Measurements from ENCODE around the gene CLPSL2. TPM values are rescaled to one million over a fixed set of nuclear protein-coding genes. Genes with fewer than 3 reads are reported as not detected.
A peak's percentile ranks its signal among the peaks of the same experiment; 100 is the strongest.

Gene CLPSL2
- total RNA-seq, 1 donor from 2014 or later, result not detected

- H3K9me3 ChIP-seq, result no peaks in the 10 kb centered on the region
- no peaks in the 10 kb centered on the region for H3K4me1 ChIP-seq
- H3K27ac ChIP-seq, result no peak overlapping the region
- H3K27me3 ChIP-seq (ENCODE audit: low read depth), result no peaks in the 10 kb centered on the region
- ATAC-seq (no peak), DNase-seq (no peak)
- TF ChIP-seq CTCF (IDR thresholded peaks at IDR 0.05), result no peak
- intact Hi-C loops (cut with DNase I), result no loop called here
- H3K36me3 ChIP-seq, result no peaks in the 10 kb centered on the region
- H3K4me3 ChIP-seq, result no peak overlapping the region
Observed at GRCh38 chr6:35798706-35799105, 22.3 kb downstream of the CLPSL2 start.

- intact Hi-C loops (cut with DNase I), result no loop called here
- TF ChIP-seq CTCF (IDR thresholded peaks at IDR 0.05), result no peak
- no peaks in the 10 kb centered on the region for H3K36me3 ChIP-seq
- H3K27me3 ChIP-seq (ENCODE audit: low read depth), result peaks cover 17% of the 10 kb centered on the region
- no peak overlapping the region for H3K27ac ChIP-seq
- ATAC-seq (no peak), DNase-seq (no peak)
- H3K4me1 ChIP-seq, result no peaks in the 10 kb centered on the region
- no peaks in the 10 kb centered on the region for H3K9me3 ChIP-seq
- H3K4me3 ChIP-seq, result no peak overlapping the region
Observed at GRCh38 chr6:35801148-35801547, 24.8 kb downstream of the CLPSL2 start.

GRCh38 chr6:35804996-35805736 lies 28.8 kb downstream of the CLPSL2 start, which contains the start of gene LHFPL5:
TSS of gene LHFPL5 (plus strand) at chr6:35805352. CDS start at chr6:35805671, 319 bp downstream.
- no peaks in the 10 kb centered on the region for H3K36me3 ChIP-seq
- no peak within 1 kb of the TSS for H3K4me3 ChIP-seq
- H3K27me3 ChIP-seq (ENCODE audit: low read depth), result peaks cover 36% of the 10 kb centered on the region
- DNase-seq (peak; percentile 55), ATAC-seq (peak; percentile 85 to 91)
- no peak within 1 kb of the TSS for H3K27ac ChIP-seq
- H3K4me1 ChIP-seq, result no peaks in the 10 kb centered on the region
- no peak for TF ChIP-seq CTCF (IDR thresholded peaks at IDR 0.05)
- intact Hi-C loops (cut with DNase I), result no loop called here
- no peaks in the 10 kb centered on the region for H3K9me3 ChIP-seq

GRCh38 chr6:35808688-35809087 lies 32.3 kb downstream of the CLPSL2 start:
- H3K4me3 ChIP-seq, result no peak overlapping the region
- no peak for TF ChIP-seq CTCF (IDR thresholded peaks at IDR 0.05)
- intact Hi-C loops (cut with DNase I), result no loop called here
- no peak overlapping the region for H3K27ac ChIP-seq
- ATAC-seq (no peak), DNase-seq (no peak)
- peaks cover 36% of the 10 kb centered on the region for H3K27me3 ChIP-seq (ENCODE audit: low read depth)
- no peaks in the 10 kb centered on the region for H3K9me3 ChIP-seq
- no peaks in the 10 kb centered on the region for H3K36me3 ChIP-seq
- no peaks in the 10 kb centered on the region for H3K4me1 ChIP-seq

GRCh38 chr6:35809809-35810208 lies 33.4 kb downstream of the CLPSL2 start:
- Histone ChIP-seq H3K27ac (no peak overlapping the region), H3K4me1 (no peaks in the 10 kb centered on the region), H3K9me3 (no peaks in the 10 kb centered on the region), H3K27me3 (ENCODE audit: low read depth) (peaks cover 32% of the 10 kb centered on the region), H3K36me3 (no peaks in the 10 kb centered on the region), H3K4me3 (no peak overlapping the region)
- intact Hi-C loops (cut with DNase I), result no loop called here
- no peak for TF ChIP-seq CTCF (IDR thresholded peaks at IDR 0.05)
- no peak for DNase-seq
- no peak for ATAC-seq

Data from lower lobe of right lung (tissue), 2 donors.